ENCODE data around the gene LAMTOR4.
A peak's percentile ranks its signal among the peaks of the same experiment; 100 is the strongest.

LAMTOR4 gene

GRCh38 chr7:100169147-100169850 is 20.6 kb downstream of the LAMTOR4 start:
- DNase-seq (ENCODE audit: low spot score): no peak
- POLR2A ChIA-PET (ENCODE audit: low non-redundant PET): no interaction called here
- no peak for TF ChIP-seq CTCF (conservative IDR thresholded peaks at IDR 0.05; ENCODE audit: low read depth)
- H3K27ac ChIP-seq: peak overlapping the region; percentile 86
- CTCF ChIA-PET: no interaction called here

- no peak for TF ChIP-seq CTCF (conservative IDR thresholded peaks at IDR 0.05; ENCODE audit: low read depth)
- no peak overlapping the region for H3K27ac ChIP-seq
- DNase-seq (ENCODE audit: low spot score): no peak
- ChIA-PET CTCF (interaction anchor here (1.0 kb wide), 1 partner anchor 12 kb away, joined by 3 read pairs; no protein-coding TSS in a partner anchor), POLR2A (ENCODE audit: low non-redundant PET) (no interaction called here)
Measured at GRCh38 chr7:100170101-100170897, 21.6 kb downstream of the LAMTOR4 start.

GRCh38 chr7:100171087-100171681 is 22.5 kb downstream of the LAMTOR4 start:
- POLR2A ChIA-PET (ENCODE audit: low non-redundant PET): no interaction called here
- DNase-seq (ENCODE audit: low spot score): no peak
- CTCF ChIA-PET: interaction anchor here (1.0 kb wide), 1 partner anchor 13 kb away, joined by 3 read pairs; no protein-coding TSS in a partner anchor
- TF ChIP-seq CTCF (conservative IDR thresholded peaks at IDR 0.05; ENCODE audit: low read depth): no peak
- no peak overlapping the region for H3K27ac ChIP-seq

- no peak overlapping the region for H3K27ac ChIP-seq
- POLR2A ChIA-PET (ENCODE audit: low non-redundant PET): no interaction called here
- TF ChIP-seq CTCF (conservative IDR thresholded peaks at IDR 0.05; ENCODE audit: low read depth): no peak
- DNase-seq (ENCODE audit: low spot score): no peak
- CTCF ChIA-PET: interaction anchor here (0.6 kb wide), 1 partner anchor 40 kb away, joined by 4 read pairs; no protein-coding TSS in a partner anchor
Measured at GRCh38 chr7:100171840-100172239, 23.1 kb downstream of the LAMTOR4 start.

- CTCF ChIA-PET: no interaction called here
- no peak for DNase-seq (ENCODE audit: low spot score)
- POLR2A ChIA-PET (ENCODE audit: low non-redundant PET): no interaction called here
- TF ChIP-seq CTCF (conservative IDR thresholded peaks at IDR 0.05; ENCODE audit: low read depth): no peak
- no peak overlapping the region for H3K27ac ChIP-seq
Measured at GRCh38 chr7:100173806-100174495, 25.2 kb downstream of the LAMTOR4 start.

GRCh38 chr7:100174582-100174981 is 25.9 kb downstream of the LAMTOR4 start:
- ChIA-PET POLR2A (ENCODE audit: low non-redundant PET) (no interaction called here), CTCF (no interaction called here)
- TF ChIP-seq CTCF (conservative IDR thresholded peaks at IDR 0.05; ENCODE audit: low read depth): no peak
- H3K27ac ChIP-seq: no peak overlapping the region
- DNase-seq (ENCODE audit: low spot score): no peak
